ENCODE data around the gene SLC13A2. TPM values are rescaled to one million over a fixed set of nuclear protein-coding genes. Genes with fewer than 3 reads are reported as not detected.

The SLC13A2 gene
- polyA plus RNA-seq, 1 donor (not counting 4 experiments of a cell fraction or from before 2014, with no cell fraction given): not detected

GRCh38 chr17:28474111-28474531 is 677 bp downstream of the SLC13A2 start:
- H3K9me1 ChIP-seq (ENCODE audit: control insufficient read depth, extremely low read depth, insufficient read depth, low read length): no peaks in the 10 kb centered on the region
- no peak overlapping the region for H3K27ac ChIP-seq (ENCODE audit: control insufficient read depth, insufficient read depth, low read length)
- no peak for FAIRE-seq
- no peaks in the 10 kb centered on the region for H4K20me1 ChIP-seq (ENCODE audit: control insufficient read depth, extremely low read depth, insufficient read depth, low read length)
- no peak overlapping the region for H3K4me2 ChIP-seq (ENCODE audit: control insufficient read depth, extremely low read depth, insufficient read depth, low read depth, low read length)
- H3K4me3 ChIP-seq (ENCODE audit: control insufficient read depth in 2 of 3, extremely low read depth in 1 of 3, insufficient read depth in 2 of 3, low read depth in 1 of 3, low read length in 3 of 3): no peak overlapping the region
- no peak for DNase-seq (ENCODE audit: low read depth, low spot score)
- H3K4me1 ChIP-seq (ENCODE audit: control insufficient read depth, extremely low read depth, insufficient read depth, low read length): no peaks in the 10 kb centered on the region
- H3K27me3 ChIP-seq (ENCODE audit: control insufficient read depth, extremely low read depth, insufficient read depth, low read length): peaks cover 6% of the 10 kb centered on the region
- dilution Hi-C loops (cut with MboI; ENCODE audit: extremely low pct_ligation_motif_present, low sequenced_read_pairs): no loop called here
- H3K9ac ChIP-seq (ENCODE audit: control insufficient read depth, extremely low read depth, insufficient read depth, low read length): no peak overlapping the region
- no peak overlapping the region for H2AFZ ChIP-seq (ENCODE audit: control insufficient read depth, low read length)
- TF ChIP-seq, protein P1, sequence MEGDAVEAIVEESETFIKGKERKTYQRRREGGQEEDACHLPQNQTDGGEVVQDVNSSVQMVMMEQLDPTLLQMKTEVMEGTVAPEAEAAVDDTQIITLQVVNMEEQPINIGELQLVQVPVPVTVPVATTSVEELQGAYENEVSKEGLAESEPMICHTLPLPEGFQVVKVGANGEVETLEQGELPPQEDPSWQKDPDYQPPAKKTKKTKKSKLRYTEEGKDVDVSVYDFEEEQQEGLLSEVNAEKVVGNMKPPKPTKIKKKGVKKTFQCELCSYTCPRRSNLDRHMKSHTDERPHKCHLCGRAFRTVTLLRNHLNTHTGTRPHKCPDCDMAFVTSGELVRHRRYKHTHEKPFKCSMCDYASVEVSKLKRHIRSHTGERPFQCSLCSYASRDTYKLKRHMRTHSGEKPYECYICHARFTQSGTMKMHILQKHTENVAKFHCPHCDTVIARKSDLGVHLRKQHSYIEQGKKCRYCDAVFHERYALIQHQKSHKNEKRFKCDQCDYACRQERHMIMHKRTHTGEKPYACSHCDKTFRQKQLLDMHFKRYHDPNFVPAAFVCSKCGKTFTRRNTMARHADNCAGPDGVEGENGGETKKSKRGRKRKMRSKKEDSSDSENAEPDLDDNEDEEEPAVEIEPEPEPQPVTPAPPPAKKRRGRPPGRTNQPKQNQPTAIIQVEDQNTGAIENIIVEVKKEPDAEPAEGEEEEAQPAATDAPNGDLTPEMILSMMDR (optimal IDR thresholded peaks at IDR 0.05 in 1 of 3, IDR thresholded peaks at IDR 0.05 in 1 of 3, conservative IDR thresholded peaks at IDR 0.05 in 1 of 3; ENCODE audit: extremely low read depth in 1 of 3, insufficient read depth in 2 of 3, low read length in 3 of 3): no peak
- TF ChIP-seq EZH2 (IDR thresholded peaks at IDR 0.05; ENCODE audit: low read length): no peak
- H3K79me2 ChIP-seq (ENCODE audit: control insufficient read depth, insufficient read depth, low read length): no peaks in the 10 kb centered on the region
- H3K9me3 ChIP-seq (ENCODE audit: control insufficient read depth, low read depth, low read length): no peaks in the 10 kb centered on the region
- no peaks in the 10 kb centered on the region for H3K36me3 ChIP-seq (ENCODE audit: control insufficient read depth in 2 of 2, extremely low read depth in 1 of 2, insufficient read depth in 2 of 2, low read length in 2 of 2)

- no peaks in the 10 kb centered on the region for H3K9me1 ChIP-seq (ENCODE audit: control insufficient read depth, extremely low read depth, insufficient read depth, low read length)
- no peak overlapping the region for H3K4me3 ChIP-seq (ENCODE audit: control insufficient read depth in 2 of 3, extremely low read depth in 1 of 3, insufficient read depth in 2 of 3, low read depth in 1 of 3, low read length in 3 of 3)
- FAIRE-seq (no peak), DNase-seq (ENCODE audit: low read depth, low spot score) (no peak)
- no peak for TF ChIP-seq EZH2 (IDR thresholded peaks at IDR 0.05; ENCODE audit: low read length)
- TF ChIP-seq, protein P1 (optimal IDR thresholded peaks at IDR 0.05 in 1 of 3, IDR thresholded peaks at IDR 0.05 in 1 of 3, conservative IDR thresholded peaks at IDR 0.05 in 1 of 3; ENCODE audit: extremely low read depth in 1 of 3, insufficient read depth in 2 of 3, low read length in 3 of 3): no peak
- dilution Hi-C loops (cut with MboI; ENCODE audit: extremely low pct_ligation_motif_present, low sequenced_read_pairs): no loop called here
- no peaks in the 10 kb centered on the region for H3K36me3 ChIP-seq (ENCODE audit: control insufficient read depth in 2 of 2, extremely low read depth in 1 of 2, insufficient read depth in 2 of 2, low read length in 2 of 2)
- H3K4me1 ChIP-seq (ENCODE audit: control insufficient read depth, extremely low read depth, insufficient read depth, low read length): no peaks in the 10 kb centered on the region
- no peaks in the 10 kb centered on the region for H3K79me2 ChIP-seq (ENCODE audit: control insufficient read depth, insufficient read depth, low read length)
- H3K9ac ChIP-seq (ENCODE audit: control insufficient read depth, extremely low read depth, insufficient read depth, low read length): no peak overlapping the region
- no peak overlapping the region for H3K27ac ChIP-seq (ENCODE audit: control insufficient read depth, insufficient read depth, low read length)
- no peak overlapping the region for H2AFZ ChIP-seq (ENCODE audit: control insufficient read depth, low read length)
- no peaks in the 10 kb centered on the region for H4K20me1 ChIP-seq (ENCODE audit: control insufficient read depth, extremely low read depth, insufficient read depth, low read length)
- H3K4me2 ChIP-seq (ENCODE audit: control insufficient read depth, extremely low read depth, insufficient read depth, low read depth, low read length): no peak overlapping the region
- H3K9me3 ChIP-seq (ENCODE audit: control insufficient read depth, low read depth, low read length): no peaks in the 10 kb centered on the region
- peaks cover 5% of the 10 kb centered on the region for H3K27me3 ChIP-seq (ENCODE audit: control insufficient read depth, extremely low read depth, insufficient read depth, low read length)
Measured at GRCh38 chr17:28475151-28475900, 1.9 kb downstream of the SLC13A2 start.

Measured in keratinocyte (primary cell).